A549 (cell line): Measurements from ENCODE around the gene FAT3. TPM values are rescaled to one million over a fixed set of nuclear protein-coding genes. Genes with fewer than 3 reads are reported as not detected.

Experiments
- ATAC-seq, 2 experiments: fragments of 200-7000 bp in 1 of 2; fragments of >200 bp in 1 of 2; cut with Nextera tagmentation in 1 of 2; cut with Tn5 transposase in 1 of 2; 3 replicates each; pipeline versions ENCODE4 v1.8.0 to v1.9.1; 2018 to 2020; ENCODE audit warnings: mild to moderate bottlenecking in 1 of 2, moderate library complexity in 1 of 2
- CTCF ChIA-PET: fragments of 300-600 bp; sonication (Branson Sonifier 250); formaldehyde crosslinking; extraction: SDS; loops from one replicate; lab custom pipeline; 2021; ENCODE audit warnings: antibody characterized with exemption, inconsistent platforms; lab: Yijun Ruan, JAX
- POLR2A ChIA-PET: fragments of 350-600 bp; formaldehyde crosslinking; extraction: SDS; loops from one replicate; lab custom pipeline; 2021; ENCODE audit warnings: antibody characterized with exemption, inconsistent platforms; lab: Yijun Ruan, JAX
- DNase-seq, 2 experiments: peaks; one replicate each; pipeline versions ENCODE4 v3.0.0 to v3.0.0-alpha.2; 2011 to 2016; ENCODE audit warnings: low read depth in 1 of 2, low spot score in 1 of 2
- FAIRE-seq: peaks from 2 replicates; lab custom pipeline; 2011; peaks lifted over from hg19 to GRCh38; lab: Jason Lieb, UNC
- H3K27ac ChIP-seq, 2 experiments: fragments of >200 bp; sonication (Bioruptor Twin); formaldehyde crosslinking; 3 replicates each; pipeline ENCODE4 v1.5.1; 2016 to 2017
- H3K4me1 ChIP-seq: fragments of >200 bp; sonication (Bioruptor Twin); formaldehyde crosslinking; 3 replicates; pipeline ENCODE4 v1.6.1; 2016
- H3K4me2 ChIP-seq: fragments of >200 bp; sonication (Bioruptor Twin); formaldehyde crosslinking; 3 replicates; pipeline ENCODE4 v1.6.1; 2016
- H3K4me3 ChIP-seq: fragments of >200 bp; sonication (Bioruptor Twin); formaldehyde crosslinking; 3 replicates; pipeline ENCODE4 v1.5.1; 2016
- H3K9me3 ChIP-seq: fragments of >200 bp; sonication (Bioruptor Twin); formaldehyde crosslinking; 3 replicates; pipeline ENCODE4 v1.6.1; 2016
- ATOH8 ChIP-seq: fragments of 250-450 bp; sonication (Bioruptor Pico); IDR thresholded peaks from 2 replicates; pipeline ENCODE4 v1.5.0; 2020; ENCODE audit warnings: low read depth, mild to moderate bottlenecking, moderate library complexity
- CBX2 ChIP-seq: fragments of 200-600 bp; sonication (generic); IDR thresholded peaks from 2 replicates; pipeline ENCODE4 v1.6.1; 2016; ENCODE audit warnings: low read depth, mild to moderate bottlenecking, borderline replicate concordance
- CBX8 ChIP-seq: fragments of 200-600 bp; sonication (generic); IDR thresholded peaks from 2 replicates; pipeline ENCODE4 v1.6.1; 2016
- CEBPB ChIP-seq, 2 experiments: fragments of >200 bp in 1 of 2; sonication (Bioruptor Twin) in 1 of 2; formaldehyde crosslinking in 1 of 2; IDR thresholded peaks; 2 replicates each; pipeline ENCODE4 v1.6.1; 2012 to 2016
- CHD2 ChIP-seq: fragments of 150-350 bp; IDR thresholded peaks from 2 replicates; pipeline ENCODE4 v1.6.1; 2014; ENCODE audit warnings: low read length; ENCODE audit not compliant: partially characterized antibody
- CTCF ChIP-seq: fragments of >200 bp; sonication (Bioruptor Twin); formaldehyde crosslinking; IDR thresholded peaks from 3 replicates; pipeline ENCODE4 v1.5.1; 2016
- FOSL2 ChIP-seq, 2 experiments: fragments of 450-650 bp in 1 of 2; fragments of >200 bp in 1 of 2; sonication (Bioruptor Twin) in 1 of 2; formaldehyde crosslinking; IDR thresholded peaks; 2 replicates each; pipeline versions ENCODE4 v1.5.0 to v1.6.1; 2016 to 2020; ENCODE audit warnings: mild to moderate bottlenecking in 1 of 2, moderate library complexity in 1 of 2
- FOXS1 ChIP-seq: fragments of 250-450 bp; sonication (Bioruptor Pico); IDR thresholded peaks from 2 replicates; pipeline ENCODE4 v1.5.0; 2020; ENCODE audit warnings: mild to moderate bottlenecking, moderate library complexity
- HEYL ChIP-seq: fragments of 250-450 bp; sonication (Bioruptor Pico); IDR thresholded peaks from 2 replicates; pipeline ENCODE4 v1.8.0; 2021; ENCODE audit warnings: mild to moderate bottlenecking, moderate library complexity
- HMGXB4 ChIP-seq: fragments of 250-450 bp; sonication (Bioruptor Pico); IDR thresholded peaks from 2 replicates; pipeline ENCODE4 v1.5.0; 2021; ENCODE audit warnings: mild to moderate bottlenecking, moderate library complexity, borderline replicate concordance
- HOXB13 ChIP-seq: fragments of 250-450 bp; sonication (Bioruptor Pico); IDR thresholded peaks from 2 replicates; pipeline ENCODE4 v1.5.0; 2020; ENCODE audit warnings: low read depth, mild to moderate bottlenecking, moderate library complexity
- HOXB5 ChIP-seq: fragments of 250-450 bp; sonication (Bioruptor Pico); IDR thresholded peaks from 2 replicates; pipeline ENCODE4 v1.5.0; 2020; ENCODE audit warnings: mild to moderate bottlenecking, moderate library complexity
- JUNB ChIP-seq: fragments of >200 bp; sonication (Bioruptor Twin); formaldehyde crosslinking; IDR thresholded peaks from 2 replicates; pipeline ENCODE4 v1.6.1; 2016
- KDM1A ChIP-seq: fragments of 200-600 bp; sonication (generic); IDR thresholded peaks from 2 replicates; pipeline ENCODE4 v1.6.1; 2016; ENCODE audit warnings: low read depth, mild to moderate bottlenecking
- KDM5A ChIP-seq: fragments of 200-600 bp; sonication (generic); IDR thresholded peaks from 2 replicates; pipeline ENCODE4 v1.6.1; 2016; ENCODE audit warnings: antibody characterized with exemption, mild to moderate bottlenecking
- MAX ChIP-seq: IDR thresholded peaks from 2 replicates; pipeline ENCODE4 v1.6.1; 2012
- MAZ ChIP-seq: fragments of 150-350 bp; IDR thresholded peaks from 2 replicates; pipeline ENCODE4 v1.6.1; 2014; ENCODE audit warnings: antibody characterized with exemption, low read depth, low read length, borderline replicate concordance
- MYC ChIP-seq: IDR thresholded peaks from 2 replicates; pipeline ENCODE4 v1.6.1; 2012; ENCODE audit warnings: mild to moderate bottlenecking, inconsistent platforms, low read length, improper control_type of control experiment, borderline replicate concordance
- NFE2L2 ChIP-seq: fragments of 150-350 bp; conservative IDR thresholded peaks from 2 replicates; pipeline ENCODE4 v1.6.1; 2014; ENCODE audit warnings: low read length
- NPAS2 ChIP-seq: fragments of 250-450 bp; sonication (Bioruptor Pico); IDR thresholded peaks from 2 replicates; pipeline ENCODE4 v1.8.0; 2022; ENCODE audit warnings: mild to moderate bottlenecking, moderate library complexity, borderline replicate concordance
- NR3C1 ChIP-seq: fragments of >200 bp; sonication (Bioruptor Twin); formaldehyde crosslinking; IDR thresholded peaks from 3 replicates; pipeline ENCODE4 v1.6.1; 2017
- PHF8 ChIP-seq: fragments of 200-600 bp; sonication (generic); IDR thresholded peaks from 2 replicates; pipeline ENCODE4 v1.6.1; 2016; ENCODE audit warnings: low read depth, mild to moderate bottlenecking, antibody characterized with exemption, moderate library complexity, borderline replicate concordance
- RFX5 ChIP-seq: fragments of 450-650 bp; IDR thresholded peaks from 2 replicates; pipeline ENCODE4 v1.7.1; 2014; ENCODE audit warnings: antibody characterized with exemption, mild to moderate bottlenecking, moderate library complexity
- RNF2 ChIP-seq: fragments of 200-600 bp; sonication (generic); IDR thresholded peaks from 2 replicates; pipeline ENCODE4 v1.6.1; 2016; ENCODE audit warnings: low read depth, mild to moderate bottlenecking, antibody characterized with exemption, moderate library complexity, borderline replicate concordance
- TFCP2L1 ChIP-seq: fragments of 250-450 bp; sonication (Bioruptor Pico); IDR thresholded peaks from 2 replicates; pipeline ENCODE4 v1.5.0; 2021; ENCODE audit warnings: mild to moderate bottlenecking
- TP53 ChIP-seq: fragments of 250-450 bp; sonication (Bioruptor Pico); IDR thresholded peaks from 2 replicates; pipeline ENCODE4 v1.5.0; 2021; ENCODE audit warnings: mild to moderate bottlenecking, moderate library complexity
- WGBS: methylation state at CpG from one replicate; pipeline ENCODE4 v1.1.6; 2017; ENCODE audit errors: missing lambda C conversion rate; 5-methylcytosine and 5-hydroxymethylcytosine counted together
- polyA plus RNA-seq, 4 experiments: library from polyadenylated mRNA; depleted of rRNA in 3 of 4; stranded (reverse); fragments of >200 nt; fragmentation: RNase III in 1 of 4; extraction: RNeasy Plus Mini Kit Qiagen cat#74134 plus additional on column Dnase treatment in 1 of 4; gene quantifications; 2 replicates in 3 of 4; 3 replicates in 1 of 4; pipeline ENCODE4 v1.2.3, GENCODE V29; 2011 to 2017

FAT3 gene
- polyA plus RNA-seq, 2 of the 4 experiments (the other 2 are of a cell fraction): 0.61 to 1.4 TPM

- no peak for DNase-seq
- Histone ChIP-seq H3K4me2 (no peak overlapping the region), H3K4me3 (no peak overlapping the region), H3K27ac (no peak overlapping the region), H3K9me3 (no peaks in the 10 kb centered on the region), H3K4me1 (no peaks in the 10 kb centered on the region)
- WGBS: 70% methylated on average over 5 of the region's 5 CpGs
- CTCF ChIA-PET: no interaction called here
- POLR2A ChIA-PET: no interaction called here
- TF ChIP-seq HMGXB4 (CRISPR knock-in tag): no peak
- ATAC-seq: no peak
- no peak for FAIRE-seq
Measured at GRCh38 chr11:92245700-92246271, 21.2 kb downstream of the FAT3 start.

- Histone ChIP-seq H3K4me1 (no peaks in the 10 kb centered on the region), H3K4me2 (no peak overlapping the region), H3K27ac (no peak overlapping the region), H3K4me3 (no peak overlapping the region), H3K9me3 (no peaks in the 10 kb centered on the region)
- ChIA-PET POLR2A (no interaction called here), CTCF (no interaction called here)
- ATAC-seq (peak; percentile 41 to 56; a peak in 2 of 6 replicates), FAIRE-seq (no peak), DNase-seq (peak in 1 of 2 experiments; percentile 42)
- no peak for TF ChIP-seq KDM1A
- TF ChIP-seq KDM5A: no peak
- TF ChIP-seq RNF2: no peak
- no peak for TF ChIP-seq JUNB
- no peak for TF ChIP-seq FOXS1 (CRISPR knock-in tag)
- TF ChIP-seq RFX5: no peak
- TF ChIP-seq NR3C1: no peak
- TF ChIP-seq MYC: no peak
- no peak for TF ChIP-seq CTCF
- TF ChIP-seq CBX2: no peak
- no peak for TF ChIP-seq TP53 (CRISPR knock-in tag)
- no peak for TF ChIP-seq HMGXB4 (CRISPR knock-in tag)
Measured at GRCh38 chr11:92246630-92247029, 22.0 kb downstream of the FAT3 start.

- FAIRE-seq (no peak), DNase-seq (no peak), ATAC-seq (no peak)
- ChIA-PET POLR2A (no interaction called here), CTCF (no interaction called here)
- H3K4me3 ChIP-seq: no peak overlapping the region
- H3K4me2 ChIP-seq: no peak overlapping the region
- H3K27ac ChIP-seq: no peak overlapping the region
- WGBS: 56% methylated on average over 7 of the region's 7 CpGs
- no peak for TF ChIP-seq TP53 (CRISPR knock-in tag)
- TF ChIP-seq CBX8: no peak
- no peak for TF ChIP-seq TFCP2L1
- no peak for TF ChIP-seq CHD2
- no peak for TF ChIP-seq HEYL (CRISPR knock-in tag)
- no peak for TF ChIP-seq HOXB5
- no peak for TF ChIP-seq RNF2
- TF ChIP-seq NFE2L2: no peak
- no peak for TF ChIP-seq FOXS1 (CRISPR knock-in tag)
- TF ChIP-seq PHF8: no peak
- TF ChIP-seq MAX: no peak
- no peak for TF ChIP-seq RFX5
- no peak for TF ChIP-seq FOSL2 (IDR thresholded peaks at IDR 0.05)
- no peak for TF ChIP-seq FOSL2 (CRISPR knock-in tag; IDR thresholded peaks at IDR 0.05)
- no peak for TF ChIP-seq HOXB13
- TF ChIP-seq CEBPB (IDR thresholded peaks at IDR 0.05): no peak
- TF ChIP-seq ATOH8 (CRISPR knock-in tag): no peak
- no peak for TF ChIP-seq MAZ
- no peak for TF ChIP-seq NPAS2 (CRISPR knock-in tag)
- no peaks in the 10 kb centered on the region for H3K9me3 ChIP-seq
- no peaks in the 10 kb centered on the region for H3K4me1 ChIP-seq
Measured at GRCh38 chr11:92249156-92249753, 24.6 kb downstream of the FAT3 start.
